A673 (cell line): ENCODE results near the gene RAB3IL1.

ENCODE experiments used
- EZH2 ChIP-seq: fragments of 200-600 bp; sonication (generic); IDR thresholded peaks from 2 replicates; pipeline ENCODE4 v1.6.1; 2017; ENCODE audit warnings: borderline replicate concordance, low read depth, mild to moderate bottlenecking, mixed read lengths, antibody characterized with exemption, low read length; ENCODE audit not compliant: poor library complexity, severe bottlenecking
- TF ChIP-seq, protein P1 (sequence below): fragments of 300-800, 200-600 bp; sonication (generic); conservative IDR thresholded peaks from 2 replicates; pipeline ENCODE4 v1.5.1; 2017; ENCODE audit warnings: low read depth, mild to moderate bottlenecking, antibody characterized with exemption, low read length, moderate library complexity, mixed read lengths

DNA sequence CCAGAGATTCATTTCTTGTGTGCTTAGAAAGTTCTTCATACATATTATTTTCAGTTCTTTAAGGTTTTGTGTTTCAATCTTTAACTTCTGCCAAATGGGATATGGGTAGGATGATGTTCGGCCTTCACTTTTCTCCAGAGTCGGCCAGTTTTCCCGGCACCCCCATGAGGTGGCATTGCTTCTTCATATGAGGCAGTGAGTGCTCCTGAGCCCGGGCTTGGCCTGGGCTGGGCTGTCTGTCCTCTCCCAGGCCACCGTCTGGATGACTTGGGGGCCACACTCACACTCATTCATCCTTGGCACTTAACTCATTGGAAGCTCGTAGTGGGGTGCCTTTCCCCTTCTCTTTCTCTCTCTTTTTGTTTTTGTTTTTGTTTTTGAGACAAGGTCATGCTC lies 65.5 kb downstream of the RAB3IL1 start:
- TF ChIP-seq, protein P1, sequence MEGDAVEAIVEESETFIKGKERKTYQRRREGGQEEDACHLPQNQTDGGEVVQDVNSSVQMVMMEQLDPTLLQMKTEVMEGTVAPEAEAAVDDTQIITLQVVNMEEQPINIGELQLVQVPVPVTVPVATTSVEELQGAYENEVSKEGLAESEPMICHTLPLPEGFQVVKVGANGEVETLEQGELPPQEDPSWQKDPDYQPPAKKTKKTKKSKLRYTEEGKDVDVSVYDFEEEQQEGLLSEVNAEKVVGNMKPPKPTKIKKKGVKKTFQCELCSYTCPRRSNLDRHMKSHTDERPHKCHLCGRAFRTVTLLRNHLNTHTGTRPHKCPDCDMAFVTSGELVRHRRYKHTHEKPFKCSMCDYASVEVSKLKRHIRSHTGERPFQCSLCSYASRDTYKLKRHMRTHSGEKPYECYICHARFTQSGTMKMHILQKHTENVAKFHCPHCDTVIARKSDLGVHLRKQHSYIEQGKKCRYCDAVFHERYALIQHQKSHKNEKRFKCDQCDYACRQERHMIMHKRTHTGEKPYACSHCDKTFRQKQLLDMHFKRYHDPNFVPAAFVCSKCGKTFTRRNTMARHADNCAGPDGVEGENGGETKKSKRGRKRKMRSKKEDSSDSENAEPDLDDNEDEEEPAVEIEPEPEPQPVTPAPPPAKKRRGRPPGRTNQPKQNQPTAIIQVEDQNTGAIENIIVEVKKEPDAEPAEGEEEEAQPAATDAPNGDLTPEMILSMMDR = no peak
- no peak for TF ChIP-seq EZH2
